Measurements from ENCODE around the gene CEP41. TPM values are rescaled to one million over a fixed set of nuclear protein-coding genes. Genes with fewer than 3 reads are reported as not detected.

The CEP41 gene
- total and polyA plus RNA-seq, 4 donors: 2.3 to 3.5 (median 2.8) TPM

DNA sequence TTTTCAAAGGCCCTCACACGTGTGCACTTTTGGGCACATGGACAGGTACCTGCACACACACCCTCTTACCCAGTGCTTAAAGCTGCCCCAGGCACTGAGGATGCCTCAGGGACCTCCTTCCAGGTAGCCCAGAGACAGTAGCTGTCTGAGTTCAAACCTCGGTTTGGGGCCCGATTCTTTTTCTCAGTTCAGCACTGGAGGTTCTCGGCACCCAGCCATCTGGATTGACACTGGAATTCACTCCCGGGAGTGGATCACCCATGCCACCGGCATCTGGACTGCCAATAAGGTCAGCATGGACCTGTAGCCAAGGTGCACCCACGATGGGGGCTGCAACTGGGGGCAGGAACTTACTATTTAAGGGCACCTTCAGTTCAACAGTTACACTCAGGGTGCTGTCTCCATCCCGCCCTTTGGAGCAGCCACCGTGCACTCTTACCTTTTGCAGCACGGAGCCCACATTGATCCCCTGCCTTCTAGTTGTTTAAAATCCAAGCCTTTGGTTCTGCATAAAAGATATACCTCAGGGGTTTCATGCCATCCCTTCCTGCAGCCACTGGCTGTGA is 78.5 kb downstream of the CEP41 start:
- no peak for TF ChIP-seq EGR1 (IDR thresholded peaks at IDR 0.05; ENCODE audit: low read depth in 2 of 2)
- no peak for TF ChIP-seq TAF1 (conservative IDR thresholded peaks at IDR 0.05)
- no peak for TF ChIP-seq RXRA (IDR thresholded peaks at IDR 0.05)
- TF ChIP-seq YY1 (IDR thresholded peaks at IDR 0.05): no peak
- no peak for TF ChIP-seq FOXA2 (IDR thresholded peaks at IDR 0.05)
- TF ChIP-seq RAD21 (IDR thresholded peaks at IDR 0.05): no peak
- TF ChIP-seq GABPA (IDR thresholded peaks at IDR 0.05 in 1 of 2, conservative IDR thresholded peaks at IDR 0.05 in 1 of 2): no peak
- TF ChIP-seq JUND (IDR thresholded peaks at IDR 0.05): no peak
- no peak for TF ChIP-seq HNF4A (conservative IDR thresholded peaks at IDR 0.05)
- TF ChIP-seq, protein P1, sequence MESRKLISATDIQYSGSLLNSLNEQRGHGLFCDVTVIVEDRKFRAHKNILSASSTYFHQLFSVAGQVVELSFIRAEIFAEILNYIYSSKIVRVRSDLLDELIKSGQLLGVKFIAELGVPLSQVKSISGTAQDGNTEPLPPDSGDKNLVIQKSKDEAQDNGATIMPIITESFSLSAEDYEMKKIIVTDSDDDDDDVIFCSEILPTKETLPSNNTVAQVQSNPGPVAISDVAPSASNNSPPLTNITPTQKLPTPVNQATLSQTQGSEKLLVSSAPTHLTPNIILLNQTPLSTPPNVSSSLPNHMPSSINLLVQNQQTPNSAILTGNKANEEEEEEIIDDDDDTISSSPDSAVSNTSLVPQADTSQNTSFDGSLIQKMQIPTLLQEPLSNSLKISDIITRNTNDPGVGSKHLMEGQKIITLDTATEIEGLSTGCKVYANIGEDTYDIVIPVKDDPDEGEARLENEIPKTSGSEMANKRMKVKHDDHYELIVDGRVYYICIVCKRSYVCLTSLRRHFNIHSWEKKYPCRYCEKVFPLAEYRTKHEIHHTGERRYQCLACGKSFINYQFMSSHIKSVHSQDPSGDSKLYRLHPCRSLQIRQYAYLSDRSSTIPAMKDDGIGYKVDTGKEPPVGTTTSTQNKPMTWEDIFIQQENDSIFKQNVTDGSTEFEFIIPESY (IDR thresholded peaks at IDR 0.05): no peak
- TF ChIP-seq, protein P2, sequence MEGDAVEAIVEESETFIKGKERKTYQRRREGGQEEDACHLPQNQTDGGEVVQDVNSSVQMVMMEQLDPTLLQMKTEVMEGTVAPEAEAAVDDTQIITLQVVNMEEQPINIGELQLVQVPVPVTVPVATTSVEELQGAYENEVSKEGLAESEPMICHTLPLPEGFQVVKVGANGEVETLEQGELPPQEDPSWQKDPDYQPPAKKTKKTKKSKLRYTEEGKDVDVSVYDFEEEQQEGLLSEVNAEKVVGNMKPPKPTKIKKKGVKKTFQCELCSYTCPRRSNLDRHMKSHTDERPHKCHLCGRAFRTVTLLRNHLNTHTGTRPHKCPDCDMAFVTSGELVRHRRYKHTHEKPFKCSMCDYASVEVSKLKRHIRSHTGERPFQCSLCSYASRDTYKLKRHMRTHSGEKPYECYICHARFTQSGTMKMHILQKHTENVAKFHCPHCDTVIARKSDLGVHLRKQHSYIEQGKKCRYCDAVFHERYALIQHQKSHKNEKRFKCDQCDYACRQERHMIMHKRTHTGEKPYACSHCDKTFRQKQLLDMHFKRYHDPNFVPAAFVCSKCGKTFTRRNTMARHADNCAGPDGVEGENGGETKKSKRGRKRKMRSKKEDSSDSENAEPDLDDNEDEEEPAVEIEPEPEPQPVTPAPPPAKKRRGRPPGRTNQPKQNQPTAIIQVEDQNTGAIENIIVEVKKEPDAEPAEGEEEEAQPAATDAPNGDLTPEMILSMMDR (IDR thresholded peaks at IDR 0.05; ENCODE audit: low read depth, low read length, missing input control): no peak
- no peak for TF ChIP-seq SP1 (IDR thresholded peaks at IDR 0.05)
- TF ChIP-seq, protein P3, sequence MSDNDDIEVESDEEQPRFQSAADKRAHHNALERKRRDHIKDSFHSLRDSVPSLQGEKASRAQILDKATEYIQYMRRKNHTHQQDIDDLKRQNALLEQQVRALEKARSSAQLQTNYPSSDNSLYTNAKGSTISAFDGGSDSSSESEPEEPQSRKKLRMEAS (IDR thresholded peaks at IDR 0.05): no peak
- no peak for TF ChIP-seq HNF4G (IDR thresholded peaks at IDR 0.05)
- no peak for TF ChIP-seq NR2F2 (IDR thresholded peaks at IDR 0.05)
- TF ChIP-seq FOXA1 (IDR thresholded peaks at IDR 0.05): no peak
- TF ChIP-seq, protein P4, sequence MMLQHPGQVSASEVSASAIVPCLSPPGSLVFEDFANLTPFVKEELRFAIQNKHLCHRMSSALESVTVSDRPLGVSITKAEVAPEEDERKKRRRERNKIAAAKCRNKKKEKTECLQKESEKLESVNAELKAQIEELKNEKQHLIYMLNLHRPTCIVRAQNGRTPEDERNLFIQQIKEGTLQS (IDR thresholded peaks at IDR 0.05): no peak
- H3K4me1 ChIP-seq (ENCODE audit: control insufficient read depth in 4 of 4, insufficient read depth in 4 of 4, low read length in 3 of 4): no peaks in the 10 kb centered on the region
- WGBS: 90% methylated on average over 10 of the region's 10 CpGs
- no peak overlapping the region for H3K4me3 ChIP-seq (ENCODE audit: low read depth in 1 of 3, low read length in 3 of 3)
- H3K9ac ChIP-seq (ENCODE audit: low read depth in 1 of 2, low read length in 2 of 2): no peak overlapping the region
- DNase-seq (ENCODE audit: low spot score): no peak
- no peaks in the 10 kb centered on the region for H3K36me3 ChIP-seq (ENCODE audit: control insufficient read depth in 4 of 4, insufficient read depth in 3 of 4, low read depth in 1 of 4, low read length in 3 of 4)
- H3K27me3 ChIP-seq (ENCODE audit: control insufficient read depth in 4 of 4, insufficient read depth in 4 of 4, low read length in 3 of 4): no peaks in the 10 kb centered on the region
- H3K9me3 ChIP-seq (ENCODE audit: control insufficient read depth in 4 of 4, low read length in 3 of 4): peaks cover 3 to 11% (median 5%) of the 10 kb centered on the region in 4 donors
- no peak overlapping the region for H3K27ac ChIP-seq (ENCODE audit: low read depth in 1 of 2, low read length in 2 of 2)

DNA sequence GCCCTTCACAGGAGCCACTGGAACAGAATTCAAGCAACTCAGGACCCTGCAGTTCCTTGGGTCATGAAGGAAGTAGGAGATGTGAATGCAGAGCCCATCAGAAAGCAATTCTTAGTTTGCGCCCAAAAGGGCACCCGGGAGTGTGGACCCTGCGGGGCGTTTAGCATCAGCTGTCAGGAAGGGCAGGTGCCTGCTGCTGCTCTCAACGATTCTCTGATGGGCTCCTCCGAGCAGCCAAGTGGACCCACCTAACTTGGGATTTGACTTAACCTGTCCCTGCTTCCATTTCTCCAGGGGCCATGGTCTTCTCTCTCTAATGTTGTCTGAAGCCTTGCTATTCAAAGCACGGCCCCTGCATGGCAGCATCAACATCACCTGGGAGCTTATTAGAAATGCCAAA is 79.1 kb downstream of the CEP41 start:
- TF ChIP-seq, protein P4 (IDR thresholded peaks at IDR 0.05): no peak
- TF ChIP-seq GABPA (IDR thresholded peaks at IDR 0.05 in 1 of 2, conservative IDR thresholded peaks at IDR 0.05 in 1 of 2): no peak
- TF ChIP-seq, protein P1 (IDR thresholded peaks at IDR 0.05): no peak
- TF ChIP-seq HNF4G (IDR thresholded peaks at IDR 0.05): no peak
- Histone ChIP-seq H3K9me3 (ENCODE audit: control insufficient read depth in 4 of 4, low read length in 3 of 4) (peaks cover 3 to 11% (median 5%) of the 10 kb centered on the region in 4 donors), H3K9ac (ENCODE audit: low read depth in 1 of 2, low read length in 2 of 2) (no peak overlapping the region), H3K27me3 (ENCODE audit: control insufficient read depth in 4 of 4, insufficient read depth in 4 of 4, low read length in 3 of 4) (no peaks in the 10 kb centered on the region), H3K4me1 (ENCODE audit: control insufficient read depth in 4 of 4, insufficient read depth in 4 of 4, low read length in 3 of 4) (no peaks in the 10 kb centered on the region), H3K4me3 (ENCODE audit: low read depth in 1 of 3, low read length in 3 of 3) (no peak overlapping the region), H3K27ac (ENCODE audit: low read depth in 1 of 2, low read length in 2 of 2) (no peak overlapping the region), H3K36me3 (ENCODE audit: control insufficient read depth in 4 of 4, insufficient read depth in 3 of 4, low read depth in 1 of 4, low read length in 3 of 4) (no peaks in the 10 kb centered on the region)
- 88% methylated on average over 7 of the region's 7 CpGs for WGBS
- DNase-seq (ENCODE audit: low spot score): no peak
